GM21515 (cell line): Measurements from ENCODE around the gene RBFOX2.

Experiments used
- ATAC-seq: cut with Tn5 transposase; IDR thresholded peaks from one replicate; pipeline ENCODE4 v1.9.1; 2021; ENCODE audit not compliant: unreplicated experiment

The RBFOX2 gene

GRCh38 chr22:35944458-35944857 is 84.2 kb downstream of the RBFOX2 start:
- no peak for ATAC-seq

GRCh38 chr22:35940166-35940565 is 88.5 kb downstream of the RBFOX2 start:
- ATAC-seq = no peak

GRCh38 chr22:35938226-35938625 is 90.4 kb downstream of the RBFOX2 start:
- ATAC-seq = no peak

- no peak for ATAC-seq
Observed at GRCh38 chr22:35930933-35931332, 97.7 kb downstream of the RBFOX2 start.

GRCh38 chr22:35928285-35928798 is 100.3 kb downstream of the RBFOX2 start:
- no peak for ATAC-seq

GRCh38 chr22:35923026-35923425 is 105.6 kb downstream of the RBFOX2 start:
- ATAC-seq = no peak

- no peak for ATAC-seq
Observed at GRCh38 chr22:35921777-35922176, 106.8 kb downstream of the RBFOX2 start.

GRCh38 chr22:35921044-35921443 is 107.6 kb downstream of the RBFOX2 start:
- no peak for ATAC-seq

GRCh38 chr22:35919002-35919542 is 109.6 kb downstream of the RBFOX2 start:
- ATAC-seq = no peak

- ATAC-seq = no peak
Observed at GRCh38 chr22:35918456-35918855, 110.2 kb downstream of the RBFOX2 start.

- ATAC-seq = no peak
Observed at GRCh38 chr22:35917651-35918050, 111.0 kb downstream of the RBFOX2 start.

GRCh38 chr22:35915477-35916013 is 113.1 kb downstream of the RBFOX2 start:
- no peak for ATAC-seq

GRCh38 chr22:35914665-35915476 is 113.8 kb downstream of the RBFOX2 start:
- no peak for ATAC-seq

GRCh38 chr22:35914357-35914664 is 114.3 kb downstream of the RBFOX2 start:
- no peak for ATAC-seq

GRCh38 chr22:35913925-35914324 is 114.7 kb downstream of the RBFOX2 start:
- no peak for ATAC-seq

GRCh38 chr22:35912658-35913057 is 116.0 kb downstream of the RBFOX2 start:
- no peak for ATAC-seq

- no peak for ATAC-seq
Observed at GRCh38 chr22:35911877-35912276, 116.7 kb downstream of the RBFOX2 start.

- no peak for ATAC-seq
Observed at GRCh38 chr22:35910926-35911325, 117.7 kb downstream of the RBFOX2 start.

GRCh38 chr22:35910003-35910769 is 118.4 kb downstream of the RBFOX2 start:
- no peak for ATAC-seq

- ATAC-seq = no peak
Observed at GRCh38 chr22:35905894-35906293, 122.7 kb downstream of the RBFOX2 start.

GRCh38 chr22:35904752-35905151 is 123.9 kb downstream of the RBFOX2 start:
- ATAC-seq = no peak

GRCh38 chr22:35904336-35904692 is 124.3 kb downstream of the RBFOX2 start:
- ATAC-seq = no peak
